Muscle layer of colon (tissue), 2 donors: Measurements from ENCODE around the gene RAD51AP2.
"Not testable (repeated sequence)": the region's sequence is repeated elsewhere in the genome, so short reads cannot be mapped to it uniquely, and the experiment has no call there.

ENCODE experiments used
- H3K27ac ChIP-seq: one replicate; pipeline ENCODE4 v1.7.0; 2013; ENCODE audit warnings: low read depth, mild to moderate bottlenecking, low read length, moderate library complexity
- H3K27me3 ChIP-seq, 2 donors: one replicate each; pipeline ENCODE4 v1.7.0; 2013; ENCODE audit warnings: low read length in 2 of 2, mild to moderate bottlenecking in 2 of 2; ENCODE audit not compliant: insufficient read depth in 2 of 2, control insufficient read depth in 1 of 2
- H3K36me3 ChIP-seq: one replicate; pipeline ENCODE4 v1.7.0; 2013; ENCODE audit warnings: mild to moderate bottlenecking, low read length; ENCODE audit not compliant: insufficient read depth
- H3K4me1 ChIP-seq: one replicate; pipeline ENCODE4 v1.7.0; 2013; ENCODE audit warnings: mild to moderate bottlenecking, low read length; ENCODE audit not compliant: insufficient read depth
- H3K4me3 ChIP-seq, 2 donors: one replicate each; pipeline ENCODE4 v1.7.0; 2013; ENCODE audit warnings: low read length in 2 of 2, low read depth in 1 of 2, mild to moderate bottlenecking in 1 of 2, moderate library complexity in 1 of 2
- H3K9ac ChIP-seq: one replicate; pipeline ENCODE4 v1.7.0; 2013; ENCODE audit warnings: low read length
- H3K9me3 ChIP-seq: one replicate; pipeline ENCODE4 v1.7.0; 2013; ENCODE audit warnings: mild to moderate bottlenecking, low read length
- donor health status: abdominal sarcoma.
- donor health status: Adenocarcinoma of cecum.

RAD51AP2 gene

DNA sequence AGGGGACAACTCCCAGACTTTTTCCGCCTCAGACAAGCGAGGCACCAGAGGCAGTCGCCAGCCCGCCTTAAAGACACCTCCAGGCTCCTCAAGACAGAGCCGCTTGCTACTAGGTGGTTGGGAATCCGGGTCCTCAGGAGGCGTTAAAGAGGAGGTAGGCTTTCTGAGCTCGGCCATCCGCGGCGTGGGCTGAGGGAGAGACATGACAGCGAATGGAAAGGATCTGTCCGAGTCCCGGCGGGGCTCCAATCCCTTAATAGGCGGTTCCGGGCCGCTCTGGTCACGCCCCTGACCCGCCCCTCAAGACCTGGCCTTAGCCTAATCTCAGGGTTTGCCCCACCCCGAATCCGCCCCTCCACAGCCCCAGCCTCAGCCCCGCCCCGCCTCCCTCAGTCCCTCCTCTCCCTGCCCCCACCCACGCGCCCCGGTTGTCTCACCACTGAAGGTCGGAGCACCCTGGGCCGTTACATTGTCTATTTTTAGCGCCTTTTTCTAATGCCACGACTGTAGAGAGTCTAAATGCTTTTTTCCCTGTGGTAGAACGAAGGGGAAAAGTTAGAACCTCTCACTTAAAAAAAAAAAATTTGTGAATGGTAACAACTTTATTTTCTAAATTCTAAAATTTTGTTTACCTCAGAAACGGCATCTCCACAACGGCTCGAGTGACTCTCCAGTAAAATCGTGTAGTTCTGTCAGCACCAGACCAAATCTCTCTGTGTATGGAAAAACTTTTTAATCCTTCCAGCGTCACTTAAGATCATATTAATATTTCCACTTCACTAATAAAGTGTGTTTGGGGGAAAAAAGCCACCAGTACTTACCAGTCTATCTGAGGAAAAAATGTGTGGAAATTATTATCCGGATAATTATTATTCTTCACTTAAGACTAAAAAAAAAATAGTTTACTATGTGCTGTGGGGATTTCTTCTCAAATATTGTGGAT is at the start of gene RAD51AP2:
Gene RAD51AP2 (minus strand): TSS at position 229 of the 943 bp plus-strand sequence. CDS start 25 bp downstream, at position 204.
- no peaks in the 10 kb centered on the region for H3K36me3 ChIP-seq
- peak within 1 kb of the TSS; percentile 68 for H3K27ac ChIP-seq
- peak within 1 kb of the TSS; percentile 41 for H3K9ac ChIP-seq
- H3K4me3 ChIP-seq: peak within 1 kb of the TSS; percentile 43 to 56
- H3K27me3 ChIP-seq: no peaks in the 10 kb centered on the region
- no peaks in the 10 kb centered on the region for H3K9me3 ChIP-seq
- H3K4me1 ChIP-seq: peaks cover 7% of the 10 kb centered on the region

DNA sequence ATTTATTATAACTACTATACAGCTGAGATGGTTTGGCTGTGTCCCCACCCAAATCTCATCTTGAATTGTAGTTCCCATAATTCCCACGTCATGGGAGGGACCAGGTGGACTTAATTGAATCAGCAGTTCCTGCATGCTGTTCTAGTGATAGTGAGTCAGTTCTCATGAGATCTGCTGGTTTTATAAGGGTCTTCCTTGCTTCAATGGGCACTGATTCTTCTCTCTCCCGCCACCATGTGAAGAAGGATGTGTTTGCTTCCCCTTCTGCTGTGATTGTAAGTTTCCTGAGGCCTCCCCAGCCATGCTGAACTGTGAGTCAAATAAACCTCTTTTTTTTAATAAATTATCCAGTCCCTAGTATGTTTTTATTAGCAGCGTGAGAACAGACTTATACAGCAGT is 47.5 kb upstream of the RAD51AP2 start:
- H3K4me3 ChIP-seq, H3K27me3 ChIP-seq, H3K9ac ChIP-seq, H3K36me3 ChIP-seq, H3K4me1 ChIP-seq, H3K27ac ChIP-seq, H3K9me3 ChIP-seq: not testable (repeated sequence)

DNA sequence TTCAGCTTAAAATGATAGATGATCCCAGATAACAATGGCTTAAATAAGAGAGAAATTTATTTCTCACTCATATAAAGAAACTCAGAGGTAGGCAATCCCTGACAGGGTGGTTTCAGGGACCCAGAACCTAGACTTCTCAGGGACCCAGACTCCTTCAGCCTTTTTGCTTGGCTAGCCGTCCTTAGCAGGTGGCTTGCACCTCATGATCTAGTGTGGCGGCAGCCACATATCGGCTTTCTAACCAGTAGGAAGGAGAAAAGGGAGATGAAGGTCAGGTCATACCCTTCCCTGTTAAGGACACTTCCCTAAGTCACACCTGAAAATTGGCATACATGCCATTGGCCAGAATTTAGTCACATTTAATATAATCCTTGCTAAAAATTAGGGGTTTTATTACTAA is 40.6 kb upstream of the RAD51AP2 start:
- H3K4me3 ChIP-seq: no peak overlapping the region
- H3K27me3 ChIP-seq: no peaks in the 10 kb centered on the region
- no peaks in the 10 kb centered on the region for H3K36me3 ChIP-seq
- no peaks in the 10 kb centered on the region for H3K4me1 ChIP-seq
- H3K9me3 ChIP-seq: no peaks in the 10 kb centered on the region
- H3K27ac ChIP-seq: no peak overlapping the region
- H3K9ac ChIP-seq: no peak overlapping the region

DNA sequence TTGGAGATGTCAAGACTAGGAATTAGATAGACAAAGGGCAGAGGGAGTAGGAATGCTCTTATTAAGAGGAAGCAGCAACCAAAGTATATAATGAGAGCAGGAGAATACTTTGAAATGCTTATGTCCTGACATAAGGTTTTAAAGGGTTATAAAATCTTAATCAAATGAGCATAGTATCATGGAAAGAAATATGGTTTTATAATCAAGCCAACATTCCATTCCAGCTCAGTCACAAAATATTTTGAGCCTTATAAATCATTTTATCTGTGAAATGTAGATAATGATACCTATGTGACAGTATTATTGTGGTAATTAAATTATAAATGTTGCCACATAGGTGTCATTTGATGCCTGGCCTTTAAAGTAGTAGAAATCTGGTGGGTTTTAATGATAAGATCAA is 39.8 kb upstream of the RAD51AP2 start:
- Histone ChIP-seq H3K9ac (no peak overlapping the region), H3K27ac (no peak overlapping the region), H3K36me3 (no peaks in the 10 kb centered on the region), H3K4me3 (no peak overlapping the region), H3K27me3 (no peaks in the 10 kb centered on the region), H3K4me1 (no peaks in the 10 kb centered on the region), H3K9me3 (no peaks in the 10 kb centered on the region)

GRCh38 chr2:17557596-17557995 is 39.4 kb upstream of the RAD51AP2 start:
- Histone ChIP-seq H3K27me3 (no peaks in the 10 kb centered on the region), H3K36me3 (no peaks in the 10 kb centered on the region), H3K4me1 (no peaks in the 10 kb centered on the region), H3K9me3 (no peaks in the 10 kb centered on the region), H3K4me3 (no peak overlapping the region), H3K9ac (no peak overlapping the region), H3K27ac (no peak overlapping the region)

DNA sequence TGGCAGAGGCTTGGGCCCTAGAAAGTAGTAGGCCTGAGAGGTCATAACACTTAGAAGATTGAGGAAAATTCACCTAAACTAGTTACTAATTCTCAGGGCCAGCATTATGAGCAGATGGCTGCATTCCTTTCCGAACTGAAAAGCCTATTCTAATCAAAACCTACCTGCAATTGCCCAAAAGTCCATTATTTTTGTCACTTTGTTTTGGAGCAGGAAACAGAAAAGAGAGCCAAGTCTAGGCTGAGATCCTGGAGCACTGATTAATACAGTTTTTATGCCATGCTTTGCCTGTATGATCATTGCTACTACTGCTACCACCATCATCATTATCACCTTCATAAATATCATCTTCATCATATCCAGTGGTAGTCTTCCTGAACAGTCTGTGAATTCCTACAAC is 36.9 kb upstream of the RAD51AP2 start:
- H3K36me3 ChIP-seq: no peaks in the 10 kb centered on the region
- H3K9ac ChIP-seq: no peak overlapping the region
- H3K27ac ChIP-seq: no peak overlapping the region
- no peak overlapping the region for H3K4me3 ChIP-seq
- H3K27me3 ChIP-seq: no peaks in the 10 kb centered on the region
- H3K9me3 ChIP-seq: no peaks in the 10 kb centered on the region
- no peaks in the 10 kb centered on the region for H3K4me1 ChIP-seq

DNA sequence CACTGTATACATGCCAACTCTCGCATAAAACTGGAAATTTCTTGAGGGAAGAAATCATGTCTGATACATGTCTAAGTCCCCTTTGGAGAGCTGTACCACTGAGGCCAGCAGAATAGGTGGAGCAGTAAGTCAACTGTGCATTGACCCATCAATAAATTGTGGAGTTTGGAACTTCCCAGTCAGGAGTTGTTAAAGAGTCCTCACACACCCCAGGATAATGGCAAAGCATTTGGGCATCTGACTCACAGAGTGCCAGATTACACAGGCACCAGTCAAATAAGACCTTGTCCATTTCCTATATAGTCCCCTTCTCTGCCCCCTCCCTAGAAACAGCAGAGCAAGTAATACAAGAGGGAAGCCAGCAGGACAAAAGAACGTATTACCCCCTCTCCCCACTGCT is 32.7 kb upstream of the RAD51AP2 start:
- Histone ChIP-seq H3K9me3 (no peaks in the 10 kb centered on the region), H3K4me1 (no peaks in the 10 kb centered on the region), H3K9ac (no peak overlapping the region), H3K27me3 (no peaks in the 10 kb centered on the region), H3K4me3 (no peak overlapping the region), H3K27ac (no peak overlapping the region), H3K36me3 (no peaks in the 10 kb centered on the region)

- H3K4me3 ChIP-seq: no peak overlapping the region
Measured at GRCh38 chr2:17547737-17548136, 29.5 kb upstream of the RAD51AP2 start.

DNA sequence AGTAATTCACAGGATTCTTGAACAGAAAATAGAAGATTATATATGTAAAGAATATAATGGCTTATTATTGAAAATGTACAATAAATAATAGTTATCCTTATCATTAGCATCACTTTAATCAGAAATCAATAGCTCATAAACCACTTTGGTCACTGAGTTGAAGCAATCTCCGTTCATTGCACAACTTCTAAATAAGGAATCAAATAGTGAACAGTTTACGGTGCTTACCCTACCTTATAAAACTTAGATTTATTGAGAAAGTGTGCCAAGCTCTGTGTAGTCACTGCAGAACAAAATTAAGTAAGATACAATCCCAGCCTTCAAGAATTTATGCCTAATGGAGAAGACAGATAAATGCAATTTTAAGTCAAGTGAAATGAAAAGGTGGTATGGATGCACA is 29.0 kb upstream of the RAD51AP2 start:
- no peak overlapping the region for H3K4me3 ChIP-seq
- H3K9ac ChIP-seq: no peak overlapping the region
- no peaks in the 10 kb centered on the region for H3K36me3 ChIP-seq
- peaks cover 0 to 12% of the 10 kb centered on the region in 2 donors for H3K27me3 ChIP-seq
- H3K9me3 ChIP-seq: no peaks in the 10 kb centered on the region
- no peaks in the 10 kb centered on the region for H3K4me1 ChIP-seq
- H3K27ac ChIP-seq: no peak overlapping the region

More at GRCh38 chr2:17547737-17548136, 29.5 kb upstream of the RAD51AP2 start:
- H3K4me1 ChIP-seq: no peaks in the 10 kb centered on the region
- no peak overlapping the region for H3K9ac ChIP-seq
- no peaks in the 10 kb centered on the region for H3K36me3 ChIP-seq
- H3K9me3 ChIP-seq: no peaks in the 10 kb centered on the region
- H3K27me3 ChIP-seq: peaks cover 0 to 9% of the 10 kb centered on the region in 2 donors
- H3K27ac ChIP-seq: no peak overlapping the region

DNA sequence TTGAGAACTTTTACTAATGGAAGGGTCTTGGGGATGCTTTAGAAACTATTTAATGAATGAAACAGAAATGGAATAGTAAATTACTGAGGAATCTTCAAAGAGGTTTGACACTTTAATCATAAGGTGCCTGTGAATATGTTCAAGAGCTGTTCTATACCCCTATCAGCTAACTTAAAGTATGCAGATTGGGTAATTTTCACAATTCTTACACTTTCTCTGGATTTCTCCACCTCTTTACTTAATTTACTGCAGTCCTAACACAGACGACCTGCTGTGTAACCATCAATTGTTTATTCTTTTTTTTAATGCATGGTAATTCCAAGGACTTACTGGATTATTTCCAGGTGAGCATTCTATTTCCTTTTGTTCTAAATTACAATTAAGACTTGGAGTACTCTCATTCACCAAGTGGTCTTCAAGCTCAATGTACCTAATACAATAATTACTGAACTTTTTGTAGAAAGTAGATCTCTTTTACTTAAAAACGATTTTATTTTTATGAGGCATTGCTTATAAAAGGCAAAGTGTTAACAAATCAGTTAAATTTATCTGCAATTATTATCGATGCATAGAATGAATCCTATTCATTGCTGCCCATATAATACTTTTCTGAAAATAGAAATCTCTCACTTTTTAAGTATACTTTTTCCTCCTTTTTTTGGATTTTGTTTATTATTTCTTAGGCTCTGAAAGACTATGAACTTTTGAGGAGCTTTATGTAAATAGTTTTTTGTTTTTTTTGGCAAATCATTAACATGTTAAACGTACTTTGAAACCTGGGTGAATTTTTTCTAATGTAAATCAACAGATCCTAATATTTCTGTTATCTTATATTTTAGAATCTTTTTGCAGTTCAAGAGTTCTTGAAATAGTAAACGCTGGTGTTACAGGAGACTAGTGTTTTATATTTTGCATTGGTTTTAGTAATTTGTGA is 27.7 kb upstream of the RAD51AP2 start:
- no peaks in the 10 kb centered on the region for H3K9me3 ChIP-seq
- no peak overlapping the region for H3K4me3 ChIP-seq
- H3K9ac ChIP-seq: no peak overlapping the region
- no peaks in the 10 kb centered on the region for H3K4me1 ChIP-seq
- no peak overlapping the region for H3K27ac ChIP-seq
- H3K27me3 ChIP-seq: peaks cover 8 to 13% of the 10 kb centered on the region in 2 donors
- H3K36me3 ChIP-seq: no peaks in the 10 kb centered on the region

- Histone ChIP-seq H3K27ac (no peak overlapping the region), H3K4me1 (peaks cover 4% of the 10 kb centered on the region), H3K27me3 (peaks cover 10 to 13% of the 10 kb centered on the region in 2 donors), H3K4me3 (no peak overlapping the region), H3K9ac (no peak overlapping the region), H3K9me3 (no peaks in the 10 kb centered on the region), H3K36me3 (no peaks in the 10 kb centered on the region)
Measured at GRCh38 chr2:17544256-17544655, 26.0 kb upstream of the RAD51AP2 start.
